Trophoblast cell (in vitro differentiated cells and primary cell): ENCODE data around the gene NFIX.

Source experiments
- DNase-seq, 2 donors: peaks; one replicate each; pipeline ENCODE4 v3.0.0-alpha.2; 2016
- H2AFZ ChIP-seq: 2 replicates; pipeline ENCODE4 v1.6.1; 2013; ENCODE audit warnings: low read length, moderate library complexity, mild to moderate bottlenecking; ENCODE audit not compliant: insufficient read depth, poor library complexity
- H2AK5ac ChIP-seq: 2 replicates; pipeline ENCODE4 v1.6.1; 2013; ENCODE audit warnings: mild to moderate bottlenecking, low read length
- H2BK120ac ChIP-seq: 2 replicates; pipeline ENCODE4 v1.6.1; 2013; ENCODE audit warnings: low read length, mild to moderate bottlenecking, moderate library complexity; ENCODE audit not compliant: insufficient read depth, poor library complexity
- H2BK12ac ChIP-seq: 2 replicates; pipeline ENCODE4 v1.6.1; 2013; ENCODE audit warnings: mild to moderate bottlenecking, low read length, moderate library complexity
- H2BK5ac ChIP-seq: 2 replicates; pipeline ENCODE4 v1.6.1; 2013; ENCODE audit warnings: low read length, low read depth, moderate library complexity, mild to moderate bottlenecking; ENCODE audit not compliant: poor library complexity
- H3K14ac ChIP-seq: 2 replicates; pipeline ENCODE4 v1.6.1; 2013; ENCODE audit warnings: mild to moderate bottlenecking, low read length
- H3K18ac ChIP-seq: 2 replicates; pipeline ENCODE4 v1.6.1; 2013; ENCODE audit warnings: mild to moderate bottlenecking, low read length
- H3K23ac ChIP-seq: 2 replicates; pipeline ENCODE4 v1.6.1; 2013; ENCODE audit warnings: low read length
- H3K27ac ChIP-seq: 2 replicates; pipeline ENCODE4 v1.5.1; 2013; ENCODE audit warnings: low read depth, mild to moderate bottlenecking, inconsistent platforms, low read length, moderate library complexity
- H3K27me3 ChIP-seq: 2 replicates; pipeline ENCODE4 v1.6.1; 2013; ENCODE audit warnings: inconsistent platforms, mild to moderate bottlenecking, low read length, moderate library complexity; ENCODE audit not compliant: insufficient read depth
- H3K36me3 ChIP-seq, 2 experiments: 1 replicate in 1 of 2; 2 replicates in 1 of 2; pipeline ENCODE4 v1.6.1; 2013; ENCODE audit warnings: low read length in 2 of 2, mild to moderate bottlenecking in 2 of 2, moderate library complexity in 1 of 2; ENCODE audit not compliant: insufficient read depth in 2 of 2, control insufficient read depth in 1 of 2
- H3K4ac ChIP-seq: 2 replicates; pipeline ENCODE4 v1.6.1; 2013; ENCODE audit warnings: low read depth, mild to moderate bottlenecking, low read length, moderate library complexity
- H3K4me1 ChIP-seq, 2 experiments: 1 replicate in 1 of 2; 2 replicates in 1 of 2; pipeline ENCODE4 v1.6.1; 2013; ENCODE audit warnings: low read length in 2 of 2, mild to moderate bottlenecking in 2 of 2, moderate library complexity in 1 of 2; ENCODE audit not compliant: insufficient read depth in 2 of 2, control insufficient read depth in 1 of 2
- H3K4me2 ChIP-seq: 2 replicates; pipeline ENCODE4 v1.6.1; 2013; ENCODE audit warnings: inconsistent platforms, mild to moderate bottlenecking, low read length, moderate library complexity
- H3K4me3 ChIP-seq: 2 replicates; pipeline ENCODE4 v1.5.1; 2013; ENCODE audit warnings: mild to moderate bottlenecking, low read depth, low read length, inconsistent platforms
- H3K79me1 ChIP-seq: one replicate; pipeline ENCODE4 v1.6.1; 2013; ENCODE audit warnings: low read length
- H3K79me2 ChIP-seq: 2 replicates; pipeline ENCODE4 v1.6.1; 2013; ENCODE audit warnings: low read length, mild to moderate bottlenecking; ENCODE audit not compliant: control insufficient read depth, insufficient read depth, poor library complexity
- H3K9ac ChIP-seq: 2 replicates; pipeline ENCODE4 v1.6.1; 2013; ENCODE audit warnings: mild to moderate bottlenecking, low read length
- H3K9me3 ChIP-seq: 2 replicates; pipeline ENCODE4 v1.6.1; 2013; ENCODE audit warnings: low read depth, mild to moderate bottlenecking, control low read depth, inconsistent platforms, low read length; ENCODE audit not compliant: insufficient read depth
- H4K12ac ChIP-seq: 2 replicates; pipeline ENCODE4 v1.6.1; 2013; ENCODE audit warnings: low read depth, mild to moderate bottlenecking, low read length, moderate library complexity
- H4K8ac ChIP-seq: 2 replicates; pipeline ENCODE4 v1.6.1; 2013; ENCODE audit warnings: low read depth, mild to moderate bottlenecking, low read length, moderate library complexity
- H4K91ac ChIP-seq: one replicate; pipeline ENCODE4 v1.6.1; 2013; ENCODE audit warnings: low read depth, mild to moderate bottlenecking, low read length, moderate library complexity
- WGBS: extraction: QIAGEN DNeasy Blood & Tissue Kit; methylation state at CpG from one replicate; pipeline ENCODE4 v1.1.7; 2013; ENCODE audit warnings: missing lambda C conversion rate; ENCODE audit not compliant: insufficient read length, insufficient coverage; ENCODE audit errors: extremely low coverage; 5-methylcytosine and 5-hydroxymethylcytosine counted together

Gene NFIX

DNA sequence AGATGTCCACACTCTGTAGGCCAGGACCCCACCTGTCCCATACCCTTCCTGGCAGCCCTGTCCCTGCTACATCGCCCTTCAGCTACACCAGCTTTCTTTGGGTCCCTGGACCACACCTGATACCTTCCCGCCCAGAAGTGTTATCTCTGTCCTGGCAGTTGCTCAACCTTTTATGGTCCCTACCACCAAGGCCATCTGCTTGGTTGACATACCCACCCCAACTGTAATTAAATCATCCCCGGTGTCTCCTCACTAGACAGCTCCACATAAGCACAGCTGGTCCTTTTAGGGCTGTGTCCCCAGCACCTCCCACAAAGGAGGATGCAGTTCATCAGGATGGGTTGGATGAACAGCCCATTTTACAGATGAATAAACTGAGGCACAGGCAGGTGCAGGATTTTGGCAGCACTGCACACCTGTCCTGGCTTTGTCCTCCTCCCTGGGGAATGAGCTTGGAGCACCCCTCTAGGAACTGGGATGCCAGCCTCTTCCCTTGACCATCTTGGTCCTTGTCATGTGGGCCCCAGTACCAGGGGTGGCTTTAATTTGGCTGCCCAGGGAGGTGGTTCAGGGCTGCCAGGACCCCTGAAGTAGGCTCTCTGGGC lies 135.7 kb downstream of the NFIX start:
- H4K8ac ChIP-seq, result no peak overlapping the region
- H3K79me2 ChIP-seq, result peaks cover 4% of the 10 kb centered on the region
- H2BK120ac ChIP-seq, result no peak overlapping the region
- no peak overlapping the region for H2BK12ac ChIP-seq
- no peak overlapping the region for H3K14ac ChIP-seq
- no peak overlapping the region for H3K18ac ChIP-seq
- H3K4me3 ChIP-seq, result no peak overlapping the region
- H3K4me1 ChIP-seq, result no peaks in the 10 kb centered on the region
- H3K23ac ChIP-seq, result no peak overlapping the region
- no peak overlapping the region for H4K12ac ChIP-seq
- no peaks in the 10 kb centered on the region for H3K27me3 ChIP-seq
- no peak overlapping the region for H4K91ac ChIP-seq
- H2AK5ac ChIP-seq, result no peak overlapping the region
- H2AFZ ChIP-seq, result no peak overlapping the region
- H3K9ac ChIP-seq, result no peak overlapping the region
- H3K9me3 ChIP-seq, result peaks cover 6% of the 10 kb centered on the region
- peaks cover 30 to 43% of the 10 kb centered on the region in 2 experiments for H3K36me3 ChIP-seq
- no peak for DNase-seq
- H2BK5ac ChIP-seq, result no peak overlapping the region
- no CpG with 5 or more reads among the region's 3 CpGs for WGBS
- no peak overlapping the region for H3K27ac ChIP-seq
- no peak overlapping the region for H3K4me2 ChIP-seq
- no peaks in the 10 kb centered on the region for H3K79me1 ChIP-seq
- H3K4ac ChIP-seq, result peak overlapping the region; percentile 1

DNA sequence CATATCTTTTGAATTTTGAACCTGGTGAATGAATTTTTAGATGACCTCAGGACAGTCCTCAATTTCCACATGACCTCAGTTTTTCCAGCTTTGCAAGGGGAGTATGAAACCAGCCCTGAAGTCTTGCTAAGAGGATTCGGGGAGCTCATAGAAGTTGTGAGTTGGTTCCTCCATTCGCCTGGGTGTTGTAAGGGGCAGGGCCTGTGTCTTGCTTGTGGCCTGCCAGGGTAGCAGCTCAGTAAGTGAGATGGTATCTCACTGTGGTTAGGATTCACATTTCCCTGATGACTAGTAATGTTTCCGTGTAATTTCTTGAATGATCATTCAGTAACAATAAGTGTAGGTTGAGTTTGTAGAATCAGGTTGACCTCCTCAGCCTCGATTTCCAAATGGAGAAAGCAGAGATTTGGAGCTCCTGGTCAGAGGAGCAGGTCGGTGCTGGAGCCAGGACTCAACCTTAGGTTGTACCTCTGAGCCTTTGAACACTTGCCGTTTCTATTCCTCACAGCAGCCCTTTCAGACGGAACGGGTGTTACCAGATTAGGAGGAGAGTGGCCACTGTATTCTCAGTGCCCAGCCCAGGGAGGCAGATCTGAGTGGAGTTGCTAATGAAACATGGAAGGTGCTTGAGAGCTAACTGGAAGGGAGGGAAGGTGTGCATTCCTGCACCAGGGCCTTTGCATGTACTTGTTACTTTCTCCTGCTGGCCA lies 137.4 kb downstream of the NFIX start:
- Histone ChIP-seq H3K79me2 (peaks cover 4% of the 10 kb centered on the region), H3K14ac (no peak overlapping the region), H4K12ac (no peak overlapping the region), H3K4ac (no peak overlapping the region), H3K27ac (no peak overlapping the region), H3K9me3 (peaks cover 6% of the 10 kb centered on the region), H2BK5ac (no peak overlapping the region), H4K91ac (no peak overlapping the region), H3K4me3 (no peak overlapping the region), H3K27me3 (no peaks in the 10 kb centered on the region), H3K23ac (no peak overlapping the region), H3K9ac (no peak overlapping the region), H3K18ac (no peak overlapping the region), H3K79me1 (no peaks in the 10 kb centered on the region), H2AFZ (no peak overlapping the region), H3K4me2 (no peak overlapping the region), H2BK12ac (no peak overlapping the region), H2AK5ac (no peak overlapping the region), H4K8ac (no peak overlapping the region), H3K36me3 (peaks cover 39 to 52% of the 10 kb centered on the region in 2 experiments), H2BK120ac (no peak overlapping the region), H3K4me1 (no peaks in the 10 kb centered on the region)
- DNase-seq, result no peak
- WGBS, result no CpG with 5 or more reads among the region's 8 CpGs

DNA sequence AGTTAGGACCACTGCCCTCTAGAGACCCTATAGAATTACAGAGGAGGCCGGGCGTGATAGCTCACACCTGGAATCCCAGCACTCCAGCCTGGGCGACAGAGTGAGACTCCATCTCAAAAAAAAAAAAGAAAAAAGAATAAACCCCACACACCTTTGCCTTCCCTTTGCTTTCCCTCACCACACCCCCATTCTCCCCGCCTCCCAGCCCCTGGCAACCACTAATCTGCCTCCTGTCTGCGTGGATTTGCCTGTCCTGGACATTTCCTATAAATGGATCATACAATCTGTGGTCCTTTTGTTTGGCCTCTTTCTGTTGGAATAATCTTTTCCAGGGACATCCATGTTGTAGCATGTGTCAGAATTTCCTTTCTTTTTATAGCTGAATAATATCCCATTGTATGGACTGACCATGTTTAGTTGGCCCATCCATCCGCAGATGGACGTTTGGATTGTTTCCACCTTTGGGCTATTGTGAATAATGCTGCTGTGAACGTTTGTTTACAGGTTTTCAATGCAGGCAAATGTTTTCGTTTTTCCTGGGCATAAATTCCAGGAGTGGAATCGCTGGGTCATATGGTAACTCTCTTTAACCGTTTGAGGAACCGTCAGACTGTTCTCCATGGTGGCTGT lies 138.1 kb downstream of the NFIX start:
- no peak for DNase-seq
- H3K27me3 ChIP-seq, result no peaks in the 10 kb centered on the region
- H3K9ac ChIP-seq, result no peak overlapping the region
- peaks cover 43 to 59% of the 10 kb centered on the region in 2 experiments for H3K36me3 ChIP-seq
- peaks cover 4% of the 10 kb centered on the region for H3K79me2 ChIP-seq
- H3K18ac ChIP-seq, result no peak overlapping the region
- no peak overlapping the region for H3K4me3 ChIP-seq
- no peak overlapping the region for H3K14ac ChIP-seq
- no peak overlapping the region for H2AK5ac ChIP-seq
- no peak overlapping the region for H2BK120ac ChIP-seq
- no peak overlapping the region for H2AFZ ChIP-seq
- no peak overlapping the region for H2BK12ac ChIP-seq
- no peak overlapping the region for H3K23ac ChIP-seq
- H3K4ac ChIP-seq, result no peak overlapping the region
- H2BK5ac ChIP-seq, result no peak overlapping the region
- no peaks in the 10 kb centered on the region for H3K79me1 ChIP-seq
- H3K27ac ChIP-seq, result no peak overlapping the region
- H3K4me2 ChIP-seq, result no peak overlapping the region
- no CpG with 5 or more reads among the region's 12 CpGs for WGBS
- H4K8ac ChIP-seq, result no peak overlapping the region
- no peak overlapping the region for H4K91ac ChIP-seq
- H3K9me3 ChIP-seq, result peaks cover 6% of the 10 kb centered on the region
- H4K12ac ChIP-seq, result no peak overlapping the region
- no peaks in the 10 kb centered on the region for H3K4me1 ChIP-seq

DNA sequence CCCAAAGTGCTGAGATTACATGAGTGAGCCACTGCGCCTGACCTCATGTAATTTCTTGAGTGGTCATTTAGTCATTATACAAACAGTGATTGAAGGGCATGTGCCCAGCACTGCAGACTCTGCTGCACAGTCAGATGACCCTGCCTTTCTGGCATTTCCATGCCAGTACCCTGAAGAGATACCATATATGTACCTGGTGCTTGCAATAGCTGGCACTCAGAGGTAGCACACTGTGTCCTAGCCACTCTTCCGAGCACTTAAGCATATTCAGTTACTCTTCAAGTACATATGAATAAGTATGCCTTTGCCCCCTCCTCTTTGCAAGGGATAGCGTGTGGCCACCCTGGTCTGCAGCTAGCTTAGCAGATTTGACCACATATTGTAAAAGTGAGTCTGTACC lies 139.4 kb downstream of the NFIX start:
- Histone ChIP-seq H4K91ac (no peak overlapping the region), H3K18ac (no peak overlapping the region), H3K36me3 (peaks cover 48 to 65% of the 10 kb centered on the region in 2 experiments), H4K12ac (no peak overlapping the region), H2BK5ac (no peak overlapping the region), H2AK5ac (no peak overlapping the region), H3K27ac (no peak overlapping the region), H3K27me3 (no peaks in the 10 kb centered on the region), H3K9ac (no peak overlapping the region), H3K9me3 (peaks cover 6% of the 10 kb centered on the region), H3K4me2 (no peak overlapping the region), H2BK120ac (no peak overlapping the region), H3K14ac (no peak overlapping the region), H3K79me2 (no peaks in the 10 kb centered on the region), H4K8ac (no peak overlapping the region), H3K4ac (no peak overlapping the region), H3K4me1 (no peaks in the 10 kb centered on the region), H3K79me1 (no peaks in the 10 kb centered on the region), H3K4me3 (no peak overlapping the region), H2AFZ (no peak overlapping the region), H2BK12ac (no peak overlapping the region), H3K23ac (no peak overlapping the region)
- no CpG with 5 or more reads among the region's 3 CpGs for WGBS
- no peak for DNase-seq
